NCI-H1092 treated with DMSO at 0.1 percent for 48 hours (cell line): ENCODE data around the gene SERPINB1.
"Not testable (repeated sequence)": the region's sequence is repeated elsewhere in the genome, so short reads cannot be mapped to it uniquely, and the experiment has no call there.

Source experiments
- DNase-seq: peaks from one replicate; lab custom pipeline; 2025; lab: John Stamatoyannopoulos, UW

Gene SERPINB1

DNA sequence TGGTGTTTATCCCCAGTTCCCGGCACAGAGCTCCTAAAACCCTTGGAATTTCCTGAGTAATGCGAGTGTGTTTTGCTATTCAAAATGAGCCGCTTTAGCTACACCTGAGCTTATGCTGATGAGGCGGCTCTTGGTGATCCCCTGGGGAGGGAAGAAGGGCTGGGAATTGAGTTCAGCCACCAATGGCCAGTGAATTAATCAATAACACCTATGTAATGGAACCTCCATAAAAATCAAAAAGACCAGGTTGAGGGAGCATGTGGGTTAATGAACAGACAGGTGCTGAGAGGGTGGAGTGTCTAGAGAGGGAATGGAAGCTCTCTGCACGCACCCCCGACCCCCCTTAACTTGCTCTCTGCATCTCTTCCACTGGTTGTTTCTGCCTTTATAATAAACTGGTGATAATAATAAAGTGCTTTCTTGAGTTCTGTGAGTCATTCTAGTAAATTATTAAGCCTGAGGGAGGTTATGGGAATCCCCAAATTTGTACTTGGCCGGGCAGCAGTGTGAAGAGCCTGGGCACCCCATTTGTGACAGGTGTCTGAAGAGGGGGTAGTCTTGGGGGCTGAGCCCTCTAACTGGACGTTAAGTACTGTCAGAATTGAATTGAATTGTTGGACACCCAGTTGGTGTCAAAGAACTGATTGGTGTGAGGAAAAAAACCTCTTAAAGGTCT lies 24.6 kb upstream of the SERPINB1 start:
- DNase-seq = no peak

GRCh38 chr6:2865694-2866151 lies 24.1 kb upstream of the SERPINB1 start:
- no peak for DNase-seq

DNA sequence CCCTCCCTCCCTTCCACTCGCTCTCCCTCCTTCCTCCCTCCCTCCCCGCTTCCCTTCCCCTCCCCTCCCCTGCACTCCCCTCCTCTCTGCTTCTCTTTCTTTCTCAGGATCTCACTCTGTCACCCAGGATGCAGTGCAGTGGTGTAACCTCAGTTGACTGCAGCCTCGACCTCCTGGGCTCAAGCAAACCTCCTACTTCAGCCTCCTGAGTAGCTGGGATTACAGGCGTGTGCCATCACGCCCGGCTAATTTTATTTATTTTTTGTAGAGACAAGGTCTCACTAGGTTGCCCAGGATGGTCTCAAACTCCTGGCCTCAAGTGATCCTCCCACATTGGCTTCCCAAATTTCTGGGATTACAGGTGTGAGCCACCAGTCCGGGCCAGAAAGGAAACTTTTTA lies 23.6 kb upstream of the SERPINB1 start:
- DNase-seq = no peak

DNA sequence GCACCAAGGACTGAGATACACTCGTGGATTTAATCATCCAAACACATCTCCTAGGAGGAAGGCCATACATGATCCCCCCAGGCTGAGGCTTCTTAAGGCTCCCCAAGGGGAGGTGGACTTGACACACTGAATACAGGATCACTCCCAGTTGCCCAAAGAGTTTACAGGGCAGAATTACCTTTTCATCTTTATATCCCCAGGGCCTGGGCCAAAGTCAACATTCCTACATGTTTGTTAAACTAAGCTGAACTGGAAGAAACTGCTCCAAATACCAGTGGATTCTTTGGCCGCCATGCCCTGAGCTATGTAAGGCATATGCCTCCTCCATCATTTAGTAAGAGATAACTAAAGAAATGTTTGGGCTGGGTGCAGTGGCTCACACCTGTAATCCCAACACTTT lies 22.2 kb upstream of the SERPINB1 start:
- DNase-seq = no peak

GRCh38 chr6:2862712-2863181 lies 21.1 kb upstream of the SERPINB1 start:
- DNase-seq = no peak

DNA sequence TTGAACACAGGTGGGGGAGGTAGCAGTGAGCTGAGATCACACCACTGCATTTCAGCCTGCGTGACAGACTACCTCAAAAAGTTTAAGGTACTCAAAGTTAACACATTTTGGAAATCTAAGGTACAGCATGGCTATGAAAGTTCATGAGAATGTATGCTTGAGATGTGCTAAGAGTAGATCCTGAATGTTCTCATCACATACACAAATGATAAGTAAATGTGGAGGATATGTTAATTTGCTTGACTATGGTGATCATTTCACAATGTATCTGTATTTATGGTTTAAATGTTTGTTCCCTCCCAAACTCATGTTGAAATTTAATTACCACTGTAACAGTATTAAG lies 20.1 kb upstream of the SERPINB1 start:
- no peak for DNase-seq

GRCh38 chr6:2861060-2861821 lies 19.6 kb upstream of the SERPINB1 start:
- no peak for DNase-seq

- DNase-seq = not testable (repeated sequence)
Measured at GRCh38 chr6:2860706-2861059, 19.0 kb upstream of the SERPINB1 start.

GRCh38 chr6:2859798-2860705 lies 18.4 kb upstream of the SERPINB1 start:
- not testable (repeated sequence) for DNase-seq

- DNase-seq = no peak
Measured at GRCh38 chr6:2859185-2859700, 17.6 kb upstream of the SERPINB1 start.

DNA sequence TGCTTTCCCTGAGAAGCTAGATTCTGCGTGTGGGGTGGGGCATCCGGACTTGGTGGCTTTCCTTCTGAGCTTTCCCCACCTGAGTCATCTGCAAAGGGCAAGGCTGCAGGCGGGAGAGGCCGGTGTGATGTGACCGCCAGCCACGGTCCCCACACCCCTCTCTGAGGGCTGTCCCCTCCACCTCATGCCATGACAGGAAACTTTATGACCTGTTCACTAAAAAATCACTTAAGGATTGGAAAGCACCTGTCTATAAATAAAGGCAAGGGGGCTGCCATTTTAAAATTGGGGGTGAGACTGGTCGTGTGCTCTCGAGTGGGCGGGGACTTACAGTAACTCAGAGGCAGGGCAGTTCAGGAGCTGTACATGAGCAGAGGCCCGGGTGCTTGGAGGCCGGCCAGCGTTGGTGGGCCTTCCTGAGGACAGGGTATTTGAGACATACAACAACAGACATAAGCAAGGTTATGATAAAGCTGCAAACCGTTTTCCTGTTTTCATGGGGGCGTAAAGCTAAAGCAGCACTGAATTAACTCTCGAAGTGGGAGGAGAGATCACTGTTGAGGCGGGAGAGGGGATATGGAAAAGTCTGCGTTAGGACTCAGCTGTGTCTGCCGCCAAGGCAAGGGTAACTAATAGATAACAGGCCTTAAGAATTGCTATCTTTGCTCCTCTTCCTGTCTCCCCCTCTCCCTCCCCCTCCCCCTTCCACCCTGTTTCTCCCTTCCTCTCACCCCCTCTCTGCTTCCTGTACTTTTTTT lies 16.1 kb upstream of the SERPINB1 start:
- no peak for DNase-seq

DNA sequence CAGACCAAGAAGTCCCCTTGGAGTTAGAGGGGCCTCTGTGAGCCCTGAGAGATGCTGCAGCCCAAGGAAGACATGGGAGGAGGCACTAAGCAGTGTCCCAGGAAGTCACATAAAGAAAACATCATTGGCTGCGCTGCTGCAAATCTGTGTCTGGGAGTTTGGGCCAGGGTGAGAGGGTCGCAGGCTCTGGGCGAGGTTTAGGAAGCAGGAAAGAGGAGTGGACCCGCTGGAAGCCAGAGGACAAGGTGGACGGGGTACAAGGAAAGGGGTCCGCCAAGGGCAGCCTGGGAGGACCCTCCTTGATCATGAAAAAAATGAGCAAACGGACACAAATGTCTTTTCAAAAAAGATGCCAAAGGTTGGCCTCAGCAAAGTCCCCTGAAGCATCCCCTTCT lies 15.5 kb upstream of the SERPINB1 start:
- DNase-seq = no peak

DNA sequence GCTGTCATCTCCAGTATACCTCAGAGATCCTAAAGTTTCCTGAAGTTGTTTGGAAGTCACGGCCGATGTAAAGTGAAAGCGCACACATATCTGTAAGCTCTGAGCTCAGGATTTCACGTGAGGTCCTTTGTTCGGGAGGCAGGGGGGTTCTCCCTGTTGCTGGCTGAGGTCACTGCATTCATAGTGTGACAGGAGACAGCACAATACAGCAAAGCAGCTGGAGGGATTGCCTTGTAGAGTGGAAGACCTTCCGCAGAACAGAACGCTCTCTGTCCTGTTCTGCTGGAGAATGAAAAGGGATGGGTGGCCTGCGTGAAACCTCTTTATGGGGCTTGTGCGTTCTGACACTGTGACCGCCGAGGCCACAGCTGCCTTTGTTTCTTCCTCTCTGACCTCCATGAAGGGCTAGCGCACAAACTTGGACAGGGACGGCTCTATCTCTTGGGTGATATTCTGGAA lies 13.4 kb upstream of the SERPINB1 start:
- DNase-seq = no peak

- DNase-seq = no peak
Measured at GRCh38 chr6:2854396-2854982, 12.8 kb upstream of the SERPINB1 start.

GRCh38 chr6:2853769-2854395 lies 12.2 kb upstream of the SERPINB1 start:
- no peak for DNase-seq

DNA sequence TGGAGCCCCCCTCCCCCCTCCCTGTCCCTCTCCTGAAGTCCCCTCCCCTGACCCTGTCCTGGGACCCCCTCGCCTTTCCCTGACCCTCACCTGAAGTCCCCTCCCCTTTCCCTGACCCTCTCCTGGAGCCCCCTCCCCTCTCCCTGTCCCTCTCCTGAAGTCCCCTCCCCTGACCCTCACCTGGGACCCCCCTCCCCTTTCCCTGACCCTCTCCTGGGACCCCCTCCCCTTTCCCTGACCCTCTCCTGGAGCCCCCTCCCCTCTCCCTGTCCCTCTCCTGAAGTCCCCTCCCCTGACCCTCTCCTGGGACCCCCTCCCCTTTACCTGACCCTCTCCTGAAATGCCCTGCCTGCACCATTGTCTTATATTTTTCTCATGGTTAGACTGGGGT lies 11.7 kb upstream of the SERPINB1 start:
- not testable (repeated sequence) for DNase-seq

DNA sequence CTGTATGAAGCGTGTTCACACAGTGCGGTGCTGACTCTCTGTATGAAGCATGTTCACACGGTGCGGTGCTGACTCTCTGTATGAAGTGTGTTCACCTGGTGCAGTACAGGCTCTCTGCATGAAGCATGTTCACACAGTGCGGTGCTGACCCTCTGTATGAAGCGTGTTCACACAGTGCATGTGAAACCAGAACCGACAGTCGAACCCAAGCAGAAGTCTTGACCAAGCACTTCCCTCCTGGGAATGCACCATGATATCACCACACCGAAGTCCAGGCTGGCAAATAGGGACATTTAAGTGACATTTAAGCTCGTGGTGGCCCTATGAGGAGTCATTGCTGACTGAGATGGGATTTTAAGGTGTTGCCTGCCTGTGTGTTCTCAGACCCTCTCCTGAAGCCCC lies 11.3 kb upstream of the SERPINB1 start:
- DNase-seq = no peak

DNA sequence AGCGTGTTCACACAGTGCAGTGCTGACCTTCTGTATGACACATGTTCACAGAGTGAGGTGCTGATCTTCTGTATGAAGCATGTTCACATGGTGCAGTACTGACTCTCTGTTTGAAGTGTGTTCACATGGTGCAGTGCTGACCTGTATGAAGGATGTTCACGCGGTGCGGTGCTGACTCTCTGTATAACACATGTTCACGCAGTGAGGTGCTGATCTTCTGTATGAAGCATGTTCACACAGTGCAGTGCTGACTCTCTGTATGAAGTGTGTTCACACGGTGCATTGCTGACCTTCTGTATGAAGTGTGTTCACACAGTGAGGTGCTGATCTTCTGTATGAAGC lies 10.8 kb upstream of the SERPINB1 start:
- DNase-seq = no peak

DNA sequence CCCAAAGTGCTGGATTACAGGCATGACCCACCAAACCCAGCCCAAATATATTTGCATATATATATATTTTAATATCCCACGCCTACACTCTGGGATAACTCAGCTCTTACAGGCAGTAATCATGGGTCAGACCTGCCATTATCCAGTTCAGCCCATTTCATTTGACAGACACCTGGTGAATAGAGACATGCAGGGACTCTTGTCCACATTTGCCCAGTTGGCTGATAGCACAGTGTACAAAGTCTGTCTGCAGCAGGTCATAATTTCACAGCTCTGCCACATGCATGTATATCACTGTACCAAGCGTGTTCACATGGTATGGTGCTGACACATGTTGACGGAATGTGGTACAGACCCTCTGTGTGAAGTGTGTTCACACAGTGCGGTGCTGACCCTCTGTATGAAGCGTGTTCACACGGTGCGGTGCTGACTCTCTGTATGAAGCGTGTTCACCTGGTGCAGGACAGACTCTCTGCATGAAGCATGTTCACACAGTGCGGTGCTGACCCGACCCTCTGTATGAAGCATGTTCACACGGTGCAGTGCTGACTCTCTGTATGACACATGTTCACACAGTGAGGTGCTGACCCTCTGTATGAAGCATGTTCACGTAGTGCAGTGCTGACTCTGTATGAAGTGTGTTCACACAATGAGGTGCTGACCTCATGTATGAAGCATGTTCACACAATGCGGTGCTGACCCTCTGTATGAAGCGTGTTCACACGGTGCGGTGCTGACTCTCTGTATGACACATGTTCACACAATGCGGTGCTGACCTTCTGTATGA lies 10.3 kb upstream of the SERPINB1 start:
- no peak for DNase-seq

- DNase-seq = no peak
Measured at GRCh38 chr6:2850538-2851113, 9.0 kb upstream of the SERPINB1 start.
